Sigmoid colon (tissue), 4 donors: ENCODE results near the gene CTNNA2.

Experiments used
- POLR2A ChIP-seq, 2 donors: fragments of 450-650 bp; IDR thresholded peaks; one replicate each; pipeline ENCODE4 v1.6.1; 2016; ENCODE audit warnings: antibody characterized with exemption in 2 of 2, mild to moderate bottlenecking in 2 of 2, moderate library complexity in 2 of 2
- POLR2AphosphoS5 ChIP-seq, 4 donors: sonication (generic); formaldehyde crosslinking; IDR thresholded peaks; one replicate each; pipeline ENCODE4 v1.6.1; 2017; ENCODE audit warnings: antibody characterized with exemption in 4 of 4

DNA sequence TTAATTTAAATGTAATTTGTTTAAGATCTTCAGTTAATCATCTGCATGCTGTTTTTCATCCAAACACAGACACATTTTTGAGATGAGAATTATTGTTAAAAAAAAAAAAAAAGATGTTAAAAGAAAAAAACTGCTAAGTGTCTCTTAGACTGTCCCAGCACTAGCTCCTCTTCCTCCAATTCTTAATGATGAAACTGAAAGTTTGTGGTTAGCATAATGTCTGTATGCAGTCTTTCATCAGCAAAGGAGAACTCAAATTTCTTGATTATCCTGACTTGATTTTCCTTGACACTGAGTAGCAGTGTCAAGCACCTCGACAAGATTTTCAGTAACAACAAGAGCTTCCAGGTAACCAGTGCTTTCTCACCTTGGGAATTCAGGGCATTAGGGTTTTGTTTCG lies 517.3 kb downstream of the CTNNA2 start:
- TF ChIP-seq POLR2A (IDR thresholded peaks at IDR 0.05) (no peak), POLR2AphosphoS5 (IDR thresholded peaks at IDR 0.05) (no peak)
